ENCODE measurements around the gene F10. TPM values are rescaled to one million over a fixed set of nuclear protein-coding genes. Genes with fewer than 3 reads are reported as not detected.

F10 gene
- total RNA-seq, 1 experiment from 2014 or later, result 0.18 TPM

GRCh38 chr13:113148407-113148806 is 25.8 kb downstream of the F10 start:
- H3K27me3 ChIP-seq (ENCODE audit: control insufficient read depth, insufficient read depth, low read length), result no peaks in the 10 kb centered on the region
- H3K36me3 ChIP-seq (ENCODE audit: control insufficient read depth, insufficient read depth, low read length), result no peaks in the 10 kb centered on the region
- ATAC-seq, result no peak
- no peaks in the 10 kb centered on the region for H3K4me1 ChIP-seq (ENCODE audit: control insufficient read depth, insufficient read depth, low read length)
- ChIA-PET CTCF (no interaction called here), POLR2A (no interaction called here)
- intact Hi-C loops (cut with micrococcal nuclease; ENCODE audit: unreplicated experiment) (no loop called here), in situ Hi-C loops (cut with HindIII; ENCODE audit: low pct_unique_long_range_greater_than_20kb, low sequenced_read_pairs) (no loop called here)
- TF ChIP-seq REST (IDR thresholded peaks at IDR 0.05; ENCODE audit: insufficient read depth in 1 of 2, low read depth in 2 of 2, low read length in 1 of 2) (no peak), POLR2AphosphoS5 (IDR thresholded peaks at IDR 0.05; ENCODE audit: low read depth, low read length) (no peak), TCF7L2 (IDR thresholded peaks at IDR 0.05; ENCODE audit: low read depth, low read length) (no peak), CTCF (IDR thresholded peaks at IDR 0.05) (no peak), SIN3A (IDR thresholded peaks at IDR 0.05; ENCODE audit: borderline replicate concordance, insufficient read depth, low read depth, low read length) (no peak)
- no peak for DNase-seq (ENCODE audit: low read depth, low spot score)
- no peaks in the 10 kb centered on the region for H3K9me3 ChIP-seq (ENCODE audit: control insufficient read depth, insufficient read depth, low read depth, low read length)
- H3K4me3 ChIP-seq (ENCODE audit: low read depth in 2 of 2, low read length in 2 of 2), result no peak overlapping the region
- H3K27ac ChIP-seq (ENCODE audit: low read length), result no peak overlapping the region
- no TSS peak for BruUV-seq (replicated peaks)

GRCh38 chr13:113148940-113149503 is 26.4 kb downstream of the F10 start:
- Histone ChIP-seq H3K27ac (ENCODE audit: low read length) (no peak overlapping the region), H3K4me1 (ENCODE audit: control insufficient read depth, insufficient read depth, low read length) (no peaks in the 10 kb centered on the region), H3K27me3 (ENCODE audit: control insufficient read depth, insufficient read depth, low read length) (no peaks in the 10 kb centered on the region), H3K9me3 (ENCODE audit: control insufficient read depth, insufficient read depth, low read depth, low read length) (no peaks in the 10 kb centered on the region), H3K36me3 (ENCODE audit: control insufficient read depth, insufficient read depth, low read length) (no peaks in the 10 kb centered on the region), H3K4me3 (ENCODE audit: low read depth in 2 of 2, low read length in 2 of 2) (no peak overlapping the region)
- TF ChIP-seq CTCF (IDR thresholded peaks at IDR 0.05) (no peak), TCF7L2 (IDR thresholded peaks at IDR 0.05; ENCODE audit: low read depth, low read length) (no peak), POLR2AphosphoS5 (IDR thresholded peaks at IDR 0.05; ENCODE audit: low read depth, low read length) (no peak), SIN3A (IDR thresholded peaks at IDR 0.05; ENCODE audit: borderline replicate concordance, insufficient read depth, low read depth, low read length) (no peak), REST (IDR thresholded peaks at IDR 0.05; ENCODE audit: insufficient read depth in 1 of 2, low read depth in 2 of 2, low read length in 1 of 2) (no peak)
- DNase-seq (ENCODE audit: low read depth, low spot score) (no peak), ATAC-seq (no peak)
- in situ Hi-C loops (cut with HindIII; ENCODE audit: low pct_unique_long_range_greater_than_20kb, low sequenced_read_pairs) (no loop called here), intact Hi-C loops (cut with micrococcal nuclease; ENCODE audit: unreplicated experiment) (no loop called here)
- POLR2A ChIA-PET, result interaction anchor here (0.6 kb wide), 1 partner anchor 45 kb away, joined by 3 read pairs; no protein-coding TSS in a partner anchor
- no TSS peak for BruUV-seq (replicated peaks)
- CTCF ChIA-PET, result no interaction called here

Measured in Panc1 (cell line).